HepG2 (cell line): ENCODE measurements around the gene ZNF814. TPM values are rescaled to one million over a fixed set of nuclear protein-coding genes. Genes with fewer than 3 reads are reported as not detected.

Experiments
- EED ChIP-seq: sonication (generic); formaldehyde crosslinking; IDR thresholded peaks from 2 replicates; pipeline ENCODE4 v1.5.0; 2020; ENCODE audit warnings: mild to moderate bottlenecking, missing genetic modification reagents
- FOSL2 ChIP-seq: sonication (generic); formaldehyde crosslinking; IDR thresholded peaks from 2 replicates; pipeline ENCODE4 v1.4.0; 2020; ENCODE audit warnings: missing genetic modification reagents
- FOXK1 ChIP-seq: sonication (generic); formaldehyde crosslinking; IDR thresholded peaks from 2 replicates; pipeline ENCODE4 v1.4.0; 2020; ENCODE audit warnings: low read depth, missing genetic modification reagents, borderline replicate concordance
- GABPB1 ChIP-seq: IDR thresholded peaks from 2 replicates; pipeline ENCODE4 v1.6.1; 2016; ENCODE audit warnings: mild to moderate bottlenecking, missing genetic modification reagents, moderate library complexity, missing compliant biosample characterization
- GATAD1 ChIP-seq: IDR thresholded peaks from 2 replicates; pipeline ENCODE4 v1.6.1; 2016; ENCODE audit warnings: missing genetic modification reagents, missing compliant biosample characterization
- HDAC1 ChIP-seq: sonication (generic); formaldehyde crosslinking; IDR thresholded peaks from 2 replicates; pipeline ENCODE4 v1.5.1; 2020; ENCODE audit warnings: mild to moderate bottlenecking, missing genetic modification reagents
- MAX ChIP-seq: IDR thresholded peaks from 2 replicates; pipeline ENCODE4 v1.6.1; 2012; ENCODE audit warnings: inconsistent platforms
- MXD1 ChIP-seq: sonication (generic); formaldehyde crosslinking; IDR thresholded peaks from 2 replicates; pipeline ENCODE4 v1.4.0; 2020; ENCODE audit warnings: mild to moderate bottlenecking, missing genetic modification reagents
- NFYC ChIP-seq: IDR thresholded peaks from 2 replicates; pipeline ENCODE4 v1.6.1; 2016; ENCODE audit warnings: missing genetic modification reagents, missing compliant biosample characterization
- PBX2 ChIP-seq: IDR thresholded peaks from 2 replicates; pipeline ENCODE4 v1.6.1; 2016; ENCODE audit warnings: control low read depth
- POGZ ChIP-seq: sonication (generic); formaldehyde crosslinking; IDR thresholded peaks from 2 replicates; pipeline ENCODE4 v1.4.0; 2020; ENCODE audit warnings: mild to moderate bottlenecking, missing genetic modification reagents
- POLR2A ChIP-seq, 2 experiments: IDR thresholded peaks; 2 replicates each; pipeline ENCODE4 v1.6.1; 2011; ENCODE audit warnings: low read depth in 2 of 2, low read length in 2 of 2, mild to moderate bottlenecking in 1 of 2, moderate library complexity in 1 of 2; ENCODE audit not compliant: insufficient read depth in 1 of 2
- REPIN1 ChIP-seq: sonication (generic); formaldehyde crosslinking; IDR thresholded peaks from 2 replicates; pipeline ENCODE4 v1.8.0; 2022; ENCODE audit warnings: missing genetic modification reagents, low read depth, mild to moderate bottlenecking, borderline replicate concordance
- SAFB2 ChIP-seq: sonication (generic); formaldehyde crosslinking; IDR thresholded peaks from 2 replicates; pipeline ENCODE4 v1.5.1; 2020; ENCODE audit warnings: missing genetic modification reagents, low read depth, mild to moderate bottlenecking, borderline replicate concordance
- SIN3A ChIP-seq: IDR thresholded peaks from 2 replicates; pipeline ENCODE4 v1.6.1; 2011; ENCODE audit warnings: low read depth, mild to moderate bottlenecking, control low read depth, low read length, borderline replicate concordance
- SMAD3 ChIP-seq: sonication (generic); formaldehyde crosslinking; IDR thresholded peaks from 2 replicates; pipeline ENCODE4 v1.4.0; 2020; ENCODE audit warnings: missing genetic modification reagents
- SP4 ChIP-seq: sonication (generic); formaldehyde crosslinking; IDR thresholded peaks from 2 replicates; pipeline ENCODE4 v1.8.1; 2023; ENCODE audit warnings: mild to moderate bottlenecking, missing genetic modification reagents
- THAP11 ChIP-seq: IDR thresholded peaks from 2 replicates; pipeline ENCODE4 v1.6.1; 2016; ENCODE audit warnings: missing biosample characterization, missing genetic modification reagents
- YY1 ChIP-seq: IDR thresholded peaks from 2 replicates; pipeline ENCODE4 v1.6.1; 2011; ENCODE audit warnings: low read length, low read depth, moderate library complexity, mild to moderate bottlenecking; ENCODE audit not compliant: insufficient read depth, insufficient replicate concordance
- ZBTB38 ChIP-seq: sonication (generic); formaldehyde crosslinking; IDR thresholded peaks from 2 replicates; pipeline ENCODE4 v1.5.1; 2020; ENCODE audit warnings: mild to moderate bottlenecking, missing genetic modification reagents
- polyA plus RNA-seq, 8 experiments: library from polyadenylated mRNA; depleted of rRNA in 3 of 8; stranded (reverse) in 7 of 8; unstranded in 1 of 8; fragments of >200 nt; fragmentation: Illumina TruSeq in 4 of 8; extraction: Trizol in 4 of 8; gene quantifications; 2 replicates each; pipeline versions ENCODE4 v1.2.1 to v1.2.3, GENCODE V29; 2011 to 2016; ENCODE audit warnings: low read depth in 4 of 8, missing spikeins in 1 of 8, mixed read lengths in 1 of 8; ENCODE audit not compliant: insufficient read depth in 1 of 8
- total RNA-seq, 5 experiments: library from RNA; depleted of rRNA; stranded (reverse); fragments of >200 nt; fragmentation: Illumina TruSeq; extraction: Trizol; gene quantifications; 2 replicates each; pipeline ENCODE4 v1.2.3, GENCODE V29; 2016; ENCODE audit warnings: low read depth in 1 of 5
- TF ChIP-seq, protein P1 (sequence below): sonication (generic); formaldehyde crosslinking; IDR thresholded peaks from 2 replicates; pipeline ENCODE4 v1.9.0; 2022; ENCODE audit warnings: missing genetic modification reagents, mild to moderate bottlenecking, borderline replicate concordance
- TF ChIP-seq, protein P2 (sequence below): IDR thresholded peaks from 2 replicates; pipeline ENCODE4 v1.6.1; 2016; ENCODE audit warnings: low read depth, borderline replicate concordance

The ZNF814 gene
- total and polyA plus RNA-seq, 2 of the 13 experiments (the other 11 are each of a cell fraction or from before 2014, with no cell fraction given), result 2.5 to 3.4 TPM

- TF ChIP-seq MAX (peak; percentile 52), POLR2A (IDR thresholded peaks at IDR 0.05; ENCODE audit: insufficient read depth in 1 of 2, low read depth in 2 of 2, low read length in 2 of 2) (peak; percentile 66 to 73), NFYC (CRISPR knock-in tag) (peak; percentile 92), YY1 (peak; percentile 66), PBX2 (peak; percentile 87), SAFB2 (CRISPR knock-in tag) (peak; percentile 34; the same call in 1 of the 2 replicates), POGZ (CRISPR knock-in tag) (0 out of 2 replicates have a peak, but pooled peaks have one; percentile 41), GATAD1 (CRISPR knock-in tag) (peak; percentile 83), HDAC1 (CRISPR knock-in tag) (peak; percentile 40; the same call in 1 of the 2 replicates), GABPB1 (CRISPR knock-in tag) (peak; percentile 93), THAP11 (CRISPR knock-in tag) (peak; percentile 98), EED (CRISPR knock-in tag) (0 out of 2 replicates have a peak, but pooled peaks have one; percentile 39), SMAD3 (peak; percentile 26; the same call in 1 of the 2 replicates), ZBTB38 (CRISPR knock-in tag) (0 out of 2 replicates have a peak, but pooled peaks have one; percentile 28), FOXK1 (CRISPR knock-in tag) (peak; percentile 38; the same call in 1 of the 2 replicates), SP4 (peak; percentile 26; the same call in 1 of the 2 replicates), MXD1 (peak; percentile 41; the same call in 1 of the 2 replicates), SIN3A (peak; percentile 58; the same call in 1 of the 2 replicates), FOSL2 (CRISPR knock-in tag) (0 out of 2 replicates have a peak, but pooled peaks have one; percentile 12), REPIN1 (CRISPR knock-in tag) (peak; percentile 59; the same call in 1 of the 2 replicates)
- TF ChIP-seq, protein P1, sequence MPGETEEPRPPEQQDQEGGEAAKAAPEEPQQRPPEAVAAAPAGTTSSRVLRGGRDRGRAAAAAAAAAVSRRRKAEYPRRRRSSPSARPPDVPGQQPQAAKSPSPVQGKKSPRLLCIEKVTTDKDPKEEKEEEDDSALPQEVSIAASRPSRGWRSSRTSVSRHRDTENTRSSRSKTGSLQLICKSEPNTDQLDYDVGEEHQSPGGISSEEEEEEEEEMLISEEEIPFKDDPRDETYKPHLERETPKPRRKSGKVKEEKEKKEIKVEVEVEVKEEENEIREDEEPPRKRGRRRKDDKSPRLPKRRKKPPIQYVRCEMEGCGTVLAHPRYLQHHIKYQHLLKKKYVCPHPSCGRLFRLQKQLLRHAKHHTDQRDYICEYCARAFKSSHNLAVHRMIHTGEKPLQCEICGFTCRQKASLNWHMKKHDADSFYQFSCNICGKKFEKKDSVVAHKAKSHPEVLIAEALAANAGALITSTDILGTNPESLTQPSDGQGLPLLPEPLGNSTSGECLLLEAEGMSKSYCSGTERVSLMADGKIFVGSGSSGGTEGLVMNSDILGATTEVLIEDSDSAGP (CRISPR knock-in tag), result peak; percentile 71; the same call in 1 of the 2 replicates
- TF ChIP-seq, protein P2, sequence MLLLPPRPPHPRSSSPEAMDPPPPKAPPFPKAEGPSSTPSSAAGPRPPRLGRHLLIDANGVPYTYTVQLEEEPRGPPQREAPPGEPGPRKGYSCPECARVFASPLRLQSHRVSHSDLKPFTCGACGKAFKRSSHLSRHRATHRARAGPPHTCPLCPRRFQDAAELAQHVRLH (CRISPR knock-in tag), result 0 out of 2 replicates have a peak, but pooled peaks have one; percentile 8
Observed at GRCh38 chr19:57849666-57850473, 39.0 kb downstream of the ZNF814 start, which contains the start of gene ZNF587 (continued).
